Smooth muscle cell (in vitro differentiated cells): ENCODE results near the gene SERINC2. TPM values are rescaled to one million over a fixed set of nuclear protein-coding genes. Genes with fewer than 3 reads are reported as not detected.

Source experiments
- DNase-seq: peaks from one replicate; lab custom pipeline; 2025; ENCODE audit not compliant: unreplicated experiment; lab: John Stamatoyannopoulos, UW
- H2AFZ ChIP-seq: fragments of 200-600 bp; sonication (generic); 2 replicates; pipeline ENCODE4 v1.6.0; 2016; ENCODE audit warnings: antibody characterized with exemption, low read depth, mild to moderate bottlenecking
- H3F3A ChIP-seq: fragments of 200-600 bp; sonication (generic); 2 replicates; pipeline ENCODE4 v1.6.0; 2017; ENCODE audit warnings: antibody characterized with exemption, low read depth
- H3K27ac ChIP-seq: fragments of 200-600 bp; sonication (generic); 2 replicates; pipeline ENCODE4 v1.5.1; 2016; ENCODE audit warnings: low read depth, mild to moderate bottlenecking
- H3K27me3 ChIP-seq: fragments of 200-600 bp; sonication (generic); 2 replicates; pipeline ENCODE4 v1.6.1; 2016; ENCODE audit warnings: low read depth, mild to moderate bottlenecking
- H3K36me3 ChIP-seq: fragments of 200-600 bp; sonication (generic); 2 replicates; pipeline ENCODE4 v1.5.1; 2016; ENCODE audit warnings: low read depth
- H3K4me1 ChIP-seq: fragments of 200-600 bp; sonication (generic); 2 replicates; pipeline ENCODE4 v1.5.1; 2016; ENCODE audit warnings: low read depth
- H3K4me2 ChIP-seq: fragments of 200-600 bp; sonication (generic); 2 replicates; pipeline ENCODE4 v1.6.0; 2016; ENCODE audit warnings: mild to moderate bottlenecking
- H3K4me3 ChIP-seq: fragments of 200-600 bp; sonication (generic); 2 replicates; pipeline ENCODE4 v1.5.1; 2016; ENCODE audit warnings: mild to moderate bottlenecking
- H3K79me2 ChIP-seq: fragments of 200-600 bp; sonication (generic); 2 replicates; pipeline ENCODE4 v1.6.0; 2016; ENCODE audit warnings: low read depth, mild to moderate bottlenecking
- H3K9ac ChIP-seq: fragments of 200-600 bp; sonication (generic); 2 replicates; pipeline ENCODE4 v1.6.0; 2016; ENCODE audit warnings: low read depth
- H3K9me3 ChIP-seq: fragments of 200-600 bp; sonication (generic); replicated peaks from 2 replicates; pipeline ENCODE4 v1.5.1; 2016; ENCODE audit warnings: low read depth
- H4K20me1 ChIP-seq: fragments of 200-600 bp; sonication (generic); 2 replicates; pipeline ENCODE4 v1.6.0; 2016; ENCODE audit warnings: low read depth
- CTCF ChIP-seq: fragments of 200-600 bp; sonication (generic); IDR thresholded peaks from 2 replicates; pipeline ENCODE4 v1.5.1; 2017; ENCODE audit warnings: borderline replicate concordance, mild to moderate bottlenecking, antibody characterized with exemption; ENCODE audit not compliant: insufficient read depth, poor library complexity, severe bottlenecking
- WGBS: methylation state at CpG from one replicate; pipeline ENCODE4 v1.1.7; 2016; ENCODE audit warnings: low lambda C conversion rate; 5-methylcytosine and 5-hydroxymethylcytosine counted together
- polyA plus RNA-seq: library from polyadenylated mRNA; unstranded; fragments of >200 nt; fragmentation: Nextera tagmentation; extraction: Ambion mirVana; gene quantifications from 2 replicates; pipeline ENCODE4 v1.2.1, GENCODE V29; 2016
- total RNA-seq: library from RNA; depleted of rRNA; stranded (reverse); fragments of >200 nt; gene quantifications from 2 replicates; pipeline ENCODE4 v1.2.3, GENCODE V29; 2014

SERINC2 gene
- total and polyA plus RNA-seq, 2 experiments from 2014 or later: 31.6 to 41.3 TPM

- DNase-seq: no peak
- Histone ChIP-seq H3K79me2 (no peaks in the 10 kb centered on the region), H3F3A (no peaks in the 10 kb centered on the region), H3K27me3 (no peaks in the 10 kb centered on the region), H3K36me3 (no peaks in the 10 kb centered on the region), H3K27ac (no peak overlapping the region), H3K9me3 (no peaks in the 10 kb centered on the region), H2AFZ (no peak overlapping the region), H4K20me1 (no peaks in the 10 kb centered on the region), H3K4me2 (no peak overlapping the region), H3K4me1 (peaks cover 5% of the 10 kb centered on the region), H3K9ac (no peak overlapping the region), H3K4me3 (no peak overlapping the region)
- 85% methylated on average over 2 of the region's 2 CpGs for WGBS
- no peak for TF ChIP-seq CTCF
Observed at GRCh38 chr1:31398246-31398645, 14.8 kb upstream of the SERINC2 start.

- Histone ChIP-seq H3K27me3 (no peaks in the 10 kb centered on the region), H3K4me3 (no peak overlapping the region), H3K9ac (no peak overlapping the region), H4K20me1 (no peaks in the 10 kb centered on the region), H3K36me3 (no peaks in the 10 kb centered on the region), H3K4me1 (no peaks in the 10 kb centered on the region), H3K27ac (no peak overlapping the region), H3K9me3 (no peaks in the 10 kb centered on the region), H2AFZ (no peak overlapping the region), H3K4me2 (no peak overlapping the region), H3K79me2 (no peaks in the 10 kb centered on the region), H3F3A (no peaks in the 10 kb centered on the region)
- no peak for DNase-seq
- 81% methylated on average over 3 of the region's 3 CpGs for WGBS
- TF ChIP-seq CTCF: no peak
Observed at GRCh38 chr1:31399976-31400375, 13.0 kb upstream of the SERINC2 start.

- TF ChIP-seq CTCF: no peak
- no peaks in the 10 kb centered on the region for H3K79me2 ChIP-seq
- H3K9me3 ChIP-seq: no peaks in the 10 kb centered on the region
- no peaks in the 10 kb centered on the region for H3K27me3 ChIP-seq
- no peak overlapping the region for H3K4me3 ChIP-seq
- H3K27ac ChIP-seq: no peak overlapping the region
- no peak overlapping the region for H3K4me2 ChIP-seq
- no peaks in the 10 kb centered on the region for H3K4me1 ChIP-seq
- no peak for DNase-seq
- no peak overlapping the region for H2AFZ ChIP-seq
- H3F3A ChIP-seq: no peaks in the 10 kb centered on the region
- H3K9ac ChIP-seq: no peak overlapping the region
- WGBS: 57% methylated on average over 3 of the region's 3 CpGs
- no peaks in the 10 kb centered on the region for H4K20me1 ChIP-seq
- no peaks in the 10 kb centered on the region for H3K36me3 ChIP-seq
Observed at GRCh38 chr1:31400393-31400792, 12.6 kb upstream of the SERINC2 start.

- Histone ChIP-seq H3K4me1 (no peaks in the 10 kb centered on the region), H3K27ac (no peak overlapping the region), H2AFZ (no peak overlapping the region), H4K20me1 (no peaks in the 10 kb centered on the region), H3K4me3 (no peak overlapping the region), H3K9ac (no peak overlapping the region), H3K9me3 (no peaks in the 10 kb centered on the region), H3F3A (no peaks in the 10 kb centered on the region), H3K4me2 (no peak overlapping the region), H3K36me3 (no peaks in the 10 kb centered on the region), H3K79me2 (no peaks in the 10 kb centered on the region), H3K27me3 (no peaks in the 10 kb centered on the region)
- 77% methylated on average over 2 of the region's 2 CpGs for WGBS
- no peak for TF ChIP-seq CTCF
- DNase-seq: no peak
Observed at GRCh38 chr1:31401241-31401640, 11.8 kb upstream of the SERINC2 start.
